ENCODE data around the gene SLC25A45. TPM values are rescaled to one million over a fixed set of nuclear protein-coding genes. Genes with fewer than 3 reads are reported as not detected.

SLC25A45 gene
- total RNA-seq, 1 experiment from 2014 or later = 1.1 TPM

- Histone ChIP-seq H3K4me2 (ENCODE audit: insufficient read depth, insufficient read length, low read length) (no peak overlapping the region), H2BK15ac (ENCODE audit: low read depth, low read length) (no peak overlapping the region), H3K18ac (ENCODE audit: insufficient read length, low read depth, low read length) (no peak overlapping the region), H3K9ac (ENCODE audit: extremely low read depth, insufficient read length, low read length) (no peak overlapping the region), H3K14ac (ENCODE audit: insufficient read depth, low read length) (no peak overlapping the region), H3T11ph (ENCODE audit: low read length) (no peak overlapping the region), H2AK5ac (ENCODE audit: insufficient read length, low read length) (no peak overlapping the region), H3K27ac (ENCODE audit: insufficient read length, low read depth, low read length) (no peak overlapping the region), H3K9me3 (ENCODE audit: control insufficient read depth, low read depth, low read length) (no peaks in the 10 kb centered on the region), H2BK20ac (ENCODE audit: low read depth, low read length, poor library complexity, severe bottlenecking) (no peak overlapping the region), H3K4ac (ENCODE audit: low read depth, low read length) (no peak overlapping the region), H2BK5ac (ENCODE audit: insufficient read length, low read length) (no peak overlapping the region), H3K23ac (ENCODE audit: insufficient read length, low read depth, low read length) (no peak overlapping the region), H3K79me2 (ENCODE audit: insufficient read depth, low read length) (no peaks in the 10 kb centered on the region), H4K8ac (replicated peaks; ENCODE audit: insufficient read length, low read depth, low read length) (no peak overlapping the region), H4K91ac (ENCODE audit: insufficient read length, low read depth, low read length) (no peak overlapping the region), H3K4me1 (ENCODE audit: insufficient read depth, low read length) (no peaks in the 10 kb centered on the region; the same call in 1 of the 2 replicates), H4K5ac (ENCODE audit: insufficient read length, low read depth, low read length) (no peak overlapping the region), H3K79me1 (ENCODE audit: insufficient read depth, low read depth, low read length, poor library complexity, severe bottlenecking) (peaks cover 4% of the 10 kb centered on the region), H2BK12ac (ENCODE audit: insufficient read length, low read depth, low read length) (no peak overlapping the region), H3K56ac (ENCODE audit: insufficient read length, low read depth, low read length) (no peak overlapping the region), H3K27me3 (ENCODE audit: insufficient read depth, low read length) (no peaks in the 10 kb centered on the region), H4K20me1 (ENCODE audit: control insufficient read depth, insufficient read depth, insufficient read length) (no peaks in the 10 kb centered on the region), H2BK120ac (ENCODE audit: low read depth, low read length, poor library complexity, severe bottlenecking) (no peak overlapping the region), H3K23me2 (ENCODE audit: insufficient read length, low read depth, low read length, poor library complexity, severe bottlenecking) (no peaks in the 10 kb centered on the region), H2AFZ (ENCODE audit: low read length) (no peak overlapping the region)
- no peak overlapping the region for H3K4me3 Mint-ChIP-seq
- no CpG with 5 or more reads among the region's 4 CpGs for WGBS (ENCODE audit: extremely low coverage, insufficient read length, low lambda C conversion rate)
- H3K9me3 Mint-ChIP-seq = no peaks in the 10 kb centered on the region
- no peak for TF ChIP-seq CTCF (conservative IDR thresholded peaks at IDR 0.05)
- H3K36me3 Mint-ChIP-seq (ENCODE audit: insufficient read depth in 1 of 3, low read depth in 3 of 3) = peaks cover 15 to 22% (median 22%) of the 10 kb centered on the region in 3 experiments
- no peak overlapping the region for H3K27ac Mint-ChIP-seq
- peaks cover 7 to 10% of the 10 kb centered on the region in 2 experiments; a peak in 3 of 4 replicates for H3K4me1 Mint-ChIP-seq
- peaks cover 4% of the 10 kb centered on the region for H3K27me3 Mint-ChIP-seq (ENCODE audit: low read depth)
- no peak for DNase-seq
Measured at GRCh38 chr11:65325435-65325834, 57.0 kb downstream of the SLC25A45 start.

Other genes with a start within 250 kb of the SLC25A45 start
- gene SYVN1, start 248.1 kb downstream of the SLC25A45 start, total RNA-seq (2021) = 31.3 and 31.6 TPM in 2 replicates
- gene SPDYC, start 212.4 kb downstream of the SLC25A45 start, total RNA-seq (2021) = 0.44 and 0.61 TPM in 2 replicates
- 175 and 178 TPM in 2 replicates for gene CAPN1, start 200.7 kb downstream of the SLC25A45 start, total RNA-seq (2021)
- 37.7 and 41.5 TPM in 2 replicates for gene POLA2, start 120.7 kb downstream of the SLC25A45 start, total RNA-seq (2021)
- 10.9 and 11.9 TPM in 2 replicates for gene CDC42EP2, start 67.8 kb downstream of the SLC25A45 start, total RNA-seq (2021)
- 75.3 and 81.4 TPM in 2 replicates for gene DPF2, start 48.8 kb downstream of the SLC25A45 start, total RNA-seq (2021)
- gene TIGD3, start 27.9 kb downstream of the SLC25A45 start, total RNA-seq (2021) = 0.66 and 1.2 TPM in 2 replicates
- 19.0 and 22.7 TPM in 2 replicates for gene FRMD8, start 4.0 kb upstream of the SLC25A45 start, total RNA-seq (2021)
- 11.1 and 12.7 TPM in 2 replicates for gene NEAT1, start 40.2 kb upstream of the SLC25A45 start, total RNA-seq (2021)
- gene MALAT1, start 116.4 kb upstream of the SLC25A45 start, total RNA-seq (2021) = 1,700 and 1,934 TPM in 2 replicates
- gene SCYL1, start 142.4 kb upstream of the SLC25A45 start, total RNA-seq (2021) = 54.7 and 56.0 TPM in 2 replicates
- 10.6 and 12.1 TPM in 2 replicates for gene LTBP3, start 175.7 kb upstream of the SLC25A45 start, total RNA-seq (2021)
- gene ZNRD2, start 187.8 kb upstream of the SLC25A45 start, total RNA-seq (2021) = 43.7 and 45.8 TPM in 2 replicates
- gene FAM89B, start 189.9 kb upstream of the SLC25A45 start, total RNA-seq (2021) = 20.0 and 21.7 TPM in 2 replicates
- gene EHBP1L1, start 193.4 kb upstream of the SLC25A45 start, total RNA-seq (2021) = 13.8 and 14.5 TPM in 2 replicates
- 1.8 and 2.8 TPM in 2 replicates for gene KCNK7, start 213.2 kb upstream of the SLC25A45 start, total RNA-seq (2021)
- gene MAP3K11, start 231.6 kb upstream of the SLC25A45 start, total RNA-seq (2021) = 57.9 and 61.1 TPM in 2 replicates
- 48.3 and 50.5 TPM in 2 replicates for gene PCNX3, start 233.1 kb upstream of the SLC25A45 start, total RNA-seq (2021)

Data from H9 (cell line).